GM13976 (cell line): ENCODE measurements around the gene PAX5.

ENCODE experiments used
- DNase-seq: peaks from one replicate; pipeline ENCODE4 v3.0.0; 2012; ENCODE audit warnings: low spot score
- CTCF ChIP-seq: IDR thresholded peaks from 2 replicates; pipeline ENCODE4 v1.5.1; 2012; ENCODE audit warnings: borderline replicate concordance, mild to moderate bottlenecking; ENCODE audit not compliant: insufficient read depth; ENCODE audit errors: extremely low read depth, missing control alignments, control extremely low read depth
- in situ Hi-C: fragments of 300-500 bp; cut with MboI; formaldehyde crosslinking; loops from one replicate; pipeline ENCODE4 v1.12.0; 2022; ENCODE audit warnings: low sequenced_read_pairs, mixed read lengths, inconsistent platforms; ENCODE audit not compliant: unreplicated experiment

Gene PAX5

DNA sequence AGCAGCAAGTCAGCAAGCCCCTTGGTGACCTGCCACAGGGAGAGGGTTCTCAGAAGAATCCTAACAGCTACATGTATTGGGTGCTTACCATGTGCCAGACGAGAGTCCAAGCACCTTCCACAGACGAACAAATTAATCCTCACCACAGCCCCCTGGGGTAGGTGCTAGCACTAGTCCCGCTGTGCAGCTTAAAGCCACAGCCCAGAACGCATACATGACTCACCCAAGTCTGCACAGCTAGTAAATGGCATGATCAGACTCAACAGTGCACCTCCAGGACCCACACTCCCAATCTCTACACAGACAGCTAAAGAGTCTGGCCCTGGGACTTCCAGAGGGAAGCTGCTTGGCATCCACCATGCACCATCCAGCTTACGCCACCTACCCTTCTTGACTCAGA is 111.5 kb downstream of the PAX5 start:
- in situ Hi-C loops: no loop called here

GRCh38 chr9:36914212-36914577 is 119.9 kb downstream of the PAX5 start:
- in situ Hi-C loops: no loop called here
- TF ChIP-seq CTCF: no peak
- no peak for DNase-seq

More for the DNA sequence above, 111.5 kb downstream of the PAX5 start:
- no peak for DNase-seq
- no peak for TF ChIP-seq CTCF

GRCh38 chr9:36913393-36914211 is 120.5 kb downstream of the PAX5 start:
- no peak for TF ChIP-seq CTCF
- in situ Hi-C loops: no loop called here
- DNase-seq: no peak

DNA sequence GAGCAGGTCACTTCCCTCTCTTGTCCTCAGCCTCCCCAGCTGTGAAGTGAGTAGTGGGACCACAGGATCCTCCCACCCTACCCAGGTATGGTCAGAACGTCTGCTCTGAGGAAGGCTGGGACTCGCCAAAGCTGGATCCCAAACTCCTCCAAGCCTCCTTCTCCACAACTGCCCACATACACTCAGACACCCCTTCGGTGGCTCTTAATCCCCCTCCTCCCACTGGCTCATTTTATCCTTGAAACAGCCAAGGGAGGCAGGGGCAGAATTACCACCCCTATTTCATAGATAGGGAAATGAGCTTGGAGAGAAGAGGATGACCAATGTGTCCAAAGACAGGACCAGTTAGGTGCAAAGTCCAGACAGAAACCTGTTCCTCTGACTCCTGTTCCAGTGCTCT is 121.4 kb downstream of the PAX5 start:
- no peak for TF ChIP-seq CTCF
- in situ Hi-C loops: no loop called here
- DNase-seq: no peak

GRCh38 chr9:36911601-36912412 is 122.3 kb downstream of the PAX5 start:
- in situ Hi-C loops: no loop called here
- no peak for TF ChIP-seq CTCF
- no peak for DNase-seq

GRCh38 chr9:36911037-36911436 is 123.0 kb downstream of the PAX5 start:
- in situ Hi-C loops: no loop called here
- TF ChIP-seq CTCF: no peak
- DNase-seq: no peak
